ENCODE data around the gene BPI.

The BPI gene

GRCh38 chr20:38342713-38343310 lies 38.9 kb downstream of the BPI start:
- TF ChIP-seq CTCF (IDR thresholded peaks at IDR 0.05; ENCODE audit: borderline replicate concordance, extremely low read depth, low read length, poor library complexity, severe bottlenecking) (no peak), EZH2 (IDR thresholded peaks at IDR 0.05; ENCODE audit: borderline replicate concordance, low read depth, low read length, severe bottlenecking) (no peak)
- H3K27ac ChIP-seq (ENCODE audit: low read length), result no peak overlapping the region

GRCh38 chr20:38343311-38344106 lies 39.6 kb downstream of the BPI start:
- Histone ChIP-seq H3K79me2 (ENCODE audit: insufficient read depth, low read length) (no peaks in the 10 kb centered on the region), H3K27me3 (ENCODE audit: insufficient read depth, low read length, poor library complexity) (peaks cover 10% of the 10 kb centered on the region), H3K27ac (ENCODE audit: low read length) (no peak overlapping the region), H3K4me3 (ENCODE audit: low read depth in 1 of 2, low read length in 2 of 2) (no peak overlapping the region), H3K9ac (ENCODE audit: low read depth, low read length) (no peak overlapping the region), H4K20me1 (ENCODE audit: insufficient read depth, low read length) (no peaks in the 10 kb centered on the region), H3K4me1 (ENCODE audit: insufficient read depth, low read length) (no peaks in the 10 kb centered on the region), H3K36me3 (ENCODE audit: insufficient read depth, low read length) (no peaks in the 10 kb centered on the region), H3K4me2 (ENCODE audit: insufficient read depth, low read length) (no peak overlapping the region), H2AFZ (ENCODE audit: low read depth, low read length) (no peak overlapping the region), H3K9me3 (ENCODE audit: insufficient read depth, low read length, severe bottlenecking) (no peaks in the 10 kb centered on the region)
- DNase-seq, result no peak
- TF ChIP-seq EZH2 (IDR thresholded peaks at IDR 0.05; ENCODE audit: borderline replicate concordance, low read depth, low read length, severe bottlenecking), result no peak
- TF ChIP-seq CTCF (IDR thresholded peaks at IDR 0.05; ENCODE audit: borderline replicate concordance, extremely low read depth, low read length, poor library complexity, severe bottlenecking), result no peak
- ATAC-seq (ENCODE audit: insufficient read depth, low read depth), result no peak

More at GRCh38 chr20:38342713-38343310, 38.9 kb downstream of the BPI start:
- no peak overlapping the region for H3K4me2 ChIP-seq (ENCODE audit: insufficient read depth, low read length)
- no peak overlapping the region for H3K9ac ChIP-seq (ENCODE audit: low read depth, low read length)
- ATAC-seq (ENCODE audit: insufficient read depth, low read depth) (no peak), DNase-seq (no peak)
- H3K9me3 ChIP-seq (ENCODE audit: insufficient read depth, low read length, severe bottlenecking), result no peaks in the 10 kb centered on the region
- no peaks in the 10 kb centered on the region for H3K36me3 ChIP-seq (ENCODE audit: insufficient read depth, low read length)
- H2AFZ ChIP-seq (ENCODE audit: low read depth, low read length), result no peak overlapping the region
- H3K27me3 ChIP-seq (ENCODE audit: insufficient read depth, low read length, poor library complexity), result peaks cover 10% of the 10 kb centered on the region
- no peak overlapping the region for H3K4me3 ChIP-seq (ENCODE audit: low read depth in 1 of 2, low read length in 2 of 2)
- no peaks in the 10 kb centered on the region for H3K79me2 ChIP-seq (ENCODE audit: insufficient read depth, low read length)
- H4K20me1 ChIP-seq (ENCODE audit: insufficient read depth, low read length), result no peaks in the 10 kb centered on the region
- H3K4me1 ChIP-seq (ENCODE audit: insufficient read depth, low read length), result no peaks in the 10 kb centered on the region

GRCh38 chr20:38344107-38344701 lies 40.2 kb downstream of the BPI start:
- Histone ChIP-seq H3K9ac (ENCODE audit: low read depth, low read length) (no peak overlapping the region), H3K9me3 (ENCODE audit: insufficient read depth, low read length, severe bottlenecking) (no peaks in the 10 kb centered on the region), H3K27me3 (ENCODE audit: insufficient read depth, low read length, poor library complexity) (peaks cover 13% of the 10 kb centered on the region), H3K36me3 (ENCODE audit: insufficient read depth, low read length) (no peaks in the 10 kb centered on the region), H3K79me2 (ENCODE audit: insufficient read depth, low read length) (no peaks in the 10 kb centered on the region), H4K20me1 (ENCODE audit: insufficient read depth, low read length) (no peaks in the 10 kb centered on the region), H3K4me2 (ENCODE audit: insufficient read depth, low read length) (no peak overlapping the region), H3K4me1 (ENCODE audit: insufficient read depth, low read length) (no peaks in the 10 kb centered on the region), H2AFZ (ENCODE audit: low read depth, low read length) (no peak overlapping the region), H3K27ac (ENCODE audit: low read length) (no peak overlapping the region), H3K4me3 (ENCODE audit: low read depth in 1 of 2, low read length in 2 of 2) (no peak overlapping the region)
- TF ChIP-seq CTCF (IDR thresholded peaks at IDR 0.05; ENCODE audit: borderline replicate concordance, extremely low read depth, low read length, poor library complexity, severe bottlenecking) (no peak), EZH2 (IDR thresholded peaks at IDR 0.05; ENCODE audit: borderline replicate concordance, low read depth, low read length, severe bottlenecking) (no peak)
- ATAC-seq (ENCODE audit: insufficient read depth, low read depth) (no peak), DNase-seq (no peak)

All from DND-41 (cell line).